Choroid plexus epithelial cell (primary cell): ENCODE results near the gene TSPEAR.

Experiments
- DNase-seq: peaks from one replicate; pipeline ENCODE4 v3.0.0-alpha.2; 2010; ENCODE audit warnings: low read depth
- H3K4me3 ChIP-seq: 2 replicates; pipeline ENCODE4 v1.5.1; 2011; ENCODE audit warnings: low read depth, mild to moderate bottlenecking, control low read depth, low read length, moderate library complexity
- CTCF ChIP-seq: conservative IDR thresholded peaks from 2 replicates; pipeline ENCODE4 v1.5.1; 2011; ENCODE audit warnings: low read depth, mild to moderate bottlenecking, control low read depth, inconsistent platforms, low read length, moderate library complexity

Gene TSPEAR

DNA sequence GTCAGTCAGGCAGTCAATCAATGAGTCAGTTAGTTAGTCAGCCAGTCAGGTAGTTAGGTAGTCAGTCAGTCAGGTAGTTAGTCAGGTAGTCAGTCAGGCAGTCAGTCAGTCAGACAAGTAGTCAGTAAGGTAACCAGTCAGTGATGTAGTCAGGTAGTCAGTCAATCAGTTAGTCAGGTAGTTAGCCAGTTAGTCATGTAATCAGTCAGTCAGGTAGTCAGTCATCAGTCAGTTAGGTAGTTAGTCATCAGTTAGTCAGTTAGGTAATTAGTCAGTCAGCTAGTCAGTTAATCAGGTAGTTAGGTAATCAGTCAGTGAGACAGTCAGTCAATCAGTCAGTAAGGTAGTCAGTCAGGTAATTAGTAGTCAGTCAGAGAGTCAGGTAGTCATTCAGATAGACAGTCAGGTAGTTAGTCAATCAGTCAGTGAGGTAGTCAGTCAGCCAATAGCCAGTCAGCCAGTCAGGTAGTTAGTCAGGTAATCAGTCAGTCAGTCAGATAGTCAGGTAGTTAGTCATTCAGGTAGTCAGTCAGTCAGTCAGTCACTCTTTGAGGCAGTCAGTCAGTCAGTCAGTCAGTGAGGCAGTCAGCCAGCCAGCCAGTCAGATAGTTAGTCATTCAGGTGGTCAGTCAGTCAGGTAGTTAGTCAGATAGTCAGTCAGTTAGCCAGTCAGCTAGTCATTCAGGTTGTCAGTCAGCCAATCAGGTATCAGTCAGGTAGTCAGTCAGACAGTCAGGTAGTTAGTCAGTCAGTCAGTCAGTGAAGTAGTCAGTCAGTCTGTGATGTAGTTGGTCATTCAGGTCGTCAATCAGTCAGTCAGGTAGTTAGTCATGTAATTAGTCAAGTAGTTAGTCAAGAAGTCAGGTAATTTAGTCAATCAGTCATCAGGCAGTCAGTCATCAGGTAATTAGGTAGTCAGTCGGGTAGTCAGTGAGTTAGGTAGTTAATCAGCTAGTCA lies 186.7 kb downstream of the TSPEAR start:
- no peak for TF ChIP-seq CTCF
- H3K4me3 ChIP-seq = no peak overlapping the region
- no peak for DNase-seq

GRCh38 chr21:44523567-44524413 lies 187.6 kb downstream of the TSPEAR start:
- DNase-seq = no peak
- no peak overlapping the region for H3K4me3 ChIP-seq
- TF ChIP-seq CTCF = no peak

- DNase-seq = no peak
Observed at GRCh38 chr21:44522753-44523204, 188.6 kb downstream of the TSPEAR start.

GRCh38 chr21:44521928-44522752 lies 189.2 kb downstream of the TSPEAR start:
- no peak overlapping the region for H3K4me3 ChIP-seq
- DNase-seq = no peak
- TF ChIP-seq CTCF = no peak

More at GRCh38 chr21:44522753-44523204, 188.6 kb downstream of the TSPEAR start:
- no peak overlapping the region for H3K4me3 ChIP-seq
- no peak for TF ChIP-seq CTCF

DNA sequence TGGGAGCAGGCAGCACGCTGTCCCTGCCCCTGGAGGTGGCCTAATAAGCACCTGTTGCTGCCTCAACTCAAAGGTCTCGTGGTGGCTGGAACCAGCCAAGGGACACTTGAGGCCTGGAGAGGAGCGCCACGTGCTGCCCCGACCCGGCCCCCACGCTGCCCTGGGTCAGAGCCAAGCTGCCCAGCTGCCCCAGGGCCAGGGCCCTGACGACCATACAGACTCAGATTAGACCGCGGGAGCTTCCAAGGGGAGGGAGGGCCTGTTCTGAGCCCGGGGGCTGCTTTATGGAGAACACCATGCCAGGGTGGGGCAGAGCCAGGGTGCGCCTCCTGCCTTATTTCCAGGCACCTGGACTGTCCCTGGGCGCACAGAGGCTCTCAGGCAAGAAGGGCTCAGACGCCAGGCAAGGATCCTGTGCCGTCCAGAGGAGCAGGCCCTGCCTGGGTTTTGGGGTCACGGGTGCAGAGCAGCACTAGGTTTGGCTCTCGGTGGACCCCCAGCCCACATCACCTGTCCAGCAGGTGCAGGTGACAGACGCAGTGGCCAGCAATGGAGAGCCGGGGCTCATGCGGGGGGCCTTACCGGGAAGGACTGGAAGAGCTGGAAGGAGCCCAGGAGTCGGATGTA lies 190.0 kb downstream of the TSPEAR start:
- no peak for DNase-seq
- no peak overlapping the region for H3K4me3 ChIP-seq
- TF ChIP-seq CTCF = no peak
